GM19025 (cell line): ENCODE data around the gene ABCC9.

Experiments
- ATAC-seq: cut with Tn5 transposase; IDR thresholded peaks from one replicate; pipeline ENCODE4 v1.9.1; 2021; ENCODE audit warnings: mild to moderate bottlenecking, low read depth, moderate library complexity; ENCODE audit not compliant: unreplicated experiment

ABCC9 gene

DNA sequence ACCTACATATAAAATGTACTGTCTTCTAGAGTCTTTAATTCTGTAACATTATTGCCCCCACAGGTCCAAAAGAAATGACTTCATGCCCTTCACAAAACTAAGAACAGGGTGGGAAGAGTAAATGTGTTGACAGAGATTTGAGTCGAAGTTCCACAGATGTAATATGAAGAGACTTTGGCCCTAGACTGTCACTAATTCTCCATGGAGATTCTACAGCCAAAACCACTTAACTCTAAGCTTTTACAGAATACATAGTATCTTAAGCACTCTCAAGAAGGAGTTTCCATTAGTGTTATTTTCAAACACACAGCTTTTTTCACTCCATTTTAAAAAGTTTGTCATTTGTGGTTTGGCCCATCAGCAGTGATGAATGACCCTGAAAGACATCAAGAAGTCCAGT lies 56.3 kb downstream of the ABCC9 start:
- ATAC-seq = no peak

DNA sequence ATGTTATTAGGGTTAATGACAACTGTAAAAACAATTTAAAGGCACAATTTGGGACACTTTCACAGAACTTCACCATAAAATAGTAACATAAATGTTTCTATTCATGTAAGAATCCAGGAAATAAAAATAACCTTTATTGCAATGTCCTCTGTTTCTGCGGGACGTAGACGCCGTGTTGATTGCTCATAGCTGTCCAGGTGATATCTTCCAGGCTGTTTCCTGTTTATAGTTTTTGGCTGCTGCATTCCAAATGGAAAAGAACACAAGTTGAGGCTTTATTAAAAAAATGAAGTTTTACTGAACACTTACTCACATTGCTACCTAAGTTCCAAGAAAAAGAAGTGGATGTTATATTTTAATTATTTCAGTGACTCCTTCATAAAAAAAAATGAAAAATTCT lies 58.6 kb downstream of the ABCC9 start:
- ATAC-seq = no peak

DNA sequence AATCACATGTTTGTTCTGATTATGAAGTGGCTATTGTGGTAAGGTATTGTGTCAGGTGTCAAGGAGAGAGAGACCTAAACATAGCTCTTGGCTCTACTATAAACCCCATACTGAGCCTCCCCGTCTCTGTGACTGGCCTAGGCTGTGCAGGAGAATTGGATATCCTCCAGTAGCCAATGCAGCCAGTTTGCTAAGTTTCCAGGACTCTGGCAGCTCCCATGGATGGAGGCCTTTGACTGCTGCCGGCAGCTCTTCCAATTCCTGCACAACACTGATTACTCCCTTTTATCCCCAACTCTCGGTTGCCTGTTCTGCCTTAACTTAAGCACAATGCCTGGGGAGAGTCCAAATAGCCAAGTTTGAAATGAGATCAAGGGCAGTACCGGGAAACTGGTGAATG lies 59.3 kb downstream of the ABCC9 start:
- ATAC-seq = no peak

DNA sequence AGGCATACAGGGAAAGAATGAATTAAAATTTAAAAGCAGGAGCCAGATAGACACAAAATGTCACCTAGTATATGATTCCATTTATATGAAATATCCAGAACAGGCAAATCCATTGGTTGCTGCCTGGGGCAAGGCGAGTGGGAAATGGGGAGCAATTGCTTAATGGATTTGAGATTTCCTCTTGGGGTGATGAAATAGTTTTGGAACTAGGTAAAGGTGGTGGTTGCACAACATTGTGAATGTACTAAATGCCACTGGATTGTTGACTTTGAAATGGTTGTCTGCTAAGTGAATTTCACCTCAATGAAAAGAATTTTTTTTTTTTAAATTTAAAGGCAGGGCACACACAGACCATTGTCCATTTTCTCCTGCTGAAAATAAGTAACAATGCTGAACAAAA lies 61.9 kb downstream of the ABCC9 start:
- no peak for ATAC-seq

DNA sequence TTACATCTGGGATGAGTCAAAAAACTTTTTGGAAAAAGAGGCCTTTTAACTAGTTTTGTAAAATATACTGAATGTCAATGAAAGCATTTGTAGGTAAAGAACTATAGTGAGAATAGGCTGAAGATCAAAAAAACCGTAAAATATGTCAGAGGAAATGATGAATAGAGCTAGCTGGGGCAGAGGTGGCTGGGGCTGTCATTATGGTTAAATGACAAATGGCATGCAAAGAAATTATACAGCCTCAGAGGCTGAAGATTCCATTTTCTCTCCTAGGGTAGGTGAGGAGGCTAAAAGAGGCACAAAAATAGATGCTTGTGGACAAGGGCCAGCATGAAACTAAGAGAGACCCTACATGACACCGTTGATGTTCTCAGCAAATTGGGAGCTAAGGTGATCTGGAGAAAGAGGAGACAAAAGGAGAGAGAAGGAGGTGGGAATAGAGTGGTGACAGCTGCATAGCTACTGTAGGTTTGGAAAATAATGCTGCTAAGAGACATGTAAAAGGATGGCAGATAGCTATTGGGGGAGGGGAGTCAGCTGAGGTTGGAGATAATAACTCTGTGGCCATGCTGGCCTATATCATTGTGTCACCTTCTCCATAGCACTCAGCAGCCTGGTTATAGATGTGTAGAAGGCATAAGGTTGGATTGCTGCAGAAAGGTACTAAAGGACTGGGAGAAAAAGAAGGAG lies 63.8 kb downstream of the ABCC9 start:
- no peak for ATAC-seq

DNA sequence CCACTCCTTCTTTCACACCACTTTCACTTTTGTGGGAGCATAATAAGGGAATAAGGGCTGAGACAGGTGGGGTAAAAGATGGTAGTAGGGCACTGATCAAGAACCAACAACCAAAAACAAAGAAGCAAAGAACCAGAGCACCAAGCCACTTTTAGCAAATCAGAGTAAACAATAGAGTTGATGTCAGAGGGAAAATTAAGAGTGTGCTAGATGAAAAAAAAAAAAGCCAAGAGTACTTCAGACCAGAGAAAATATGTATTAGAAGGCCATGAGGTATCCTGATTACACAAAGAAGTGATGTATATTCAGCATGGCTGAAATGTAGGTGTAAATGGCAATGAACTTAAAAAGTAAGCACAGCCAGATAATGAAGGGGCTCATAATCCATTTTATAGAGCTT lies 75.4 kb downstream of the ABCC9 start:
- ATAC-seq = no peak

DNA sequence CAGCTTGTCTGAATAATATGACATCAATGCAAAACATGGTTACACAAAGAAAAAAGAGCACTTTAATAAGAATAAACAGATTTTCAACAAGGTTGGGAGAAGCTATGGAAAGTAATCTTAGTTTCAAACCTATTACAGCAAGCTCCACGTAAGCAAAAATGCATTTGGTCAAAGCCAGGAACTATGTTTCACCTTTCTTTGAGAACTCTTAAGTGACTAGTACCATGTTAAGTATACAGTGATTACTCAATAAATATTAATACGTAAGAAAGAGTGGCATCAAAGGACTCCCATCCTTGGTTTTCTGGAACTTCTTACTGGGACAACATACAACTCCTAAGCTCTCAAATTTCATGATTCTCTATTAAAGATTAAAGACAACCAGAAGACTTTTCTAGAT lies 80.7 kb downstream of the ABCC9 start:
- no peak for ATAC-seq

DNA sequence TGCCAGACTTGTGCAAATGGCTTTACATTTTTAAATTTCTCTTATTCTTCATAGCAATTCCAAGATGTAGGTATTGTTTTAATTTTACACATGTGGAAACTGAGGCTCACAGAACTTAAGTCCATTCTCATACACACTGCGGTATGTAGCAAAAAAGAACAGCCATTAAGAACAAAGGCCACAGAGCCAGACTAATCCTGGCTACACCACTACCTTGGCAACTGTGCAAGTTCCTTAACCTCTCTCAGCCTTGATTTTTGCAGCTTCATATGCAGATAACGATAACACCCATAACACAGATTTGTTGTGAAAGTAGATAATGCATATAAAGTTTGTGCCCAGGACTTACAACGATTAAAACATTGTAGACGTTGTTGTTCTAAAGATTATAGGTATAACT lies 81.1 kb downstream of the ABCC9 start:
- no peak for ATAC-seq

DNA sequence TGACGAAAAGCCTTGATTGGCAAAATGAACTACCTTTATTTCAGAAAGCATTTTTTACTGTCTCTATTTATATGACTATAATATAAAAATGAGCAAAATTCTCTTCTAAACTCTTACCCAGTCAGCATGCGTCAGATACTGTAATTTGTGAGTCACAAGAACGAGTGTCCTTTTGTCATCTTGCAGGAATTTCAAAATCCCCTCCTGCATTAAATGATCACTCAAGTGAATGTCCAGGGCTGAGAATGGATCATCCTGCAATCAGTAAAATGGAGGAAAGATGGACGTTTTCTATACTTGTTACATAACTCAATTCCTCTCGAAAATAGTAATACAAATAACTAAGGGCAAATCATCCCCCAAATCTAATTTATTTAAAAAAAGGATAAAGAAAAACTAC lies 89.0 kb downstream of the ABCC9 start:
- no peak for ATAC-seq

DNA sequence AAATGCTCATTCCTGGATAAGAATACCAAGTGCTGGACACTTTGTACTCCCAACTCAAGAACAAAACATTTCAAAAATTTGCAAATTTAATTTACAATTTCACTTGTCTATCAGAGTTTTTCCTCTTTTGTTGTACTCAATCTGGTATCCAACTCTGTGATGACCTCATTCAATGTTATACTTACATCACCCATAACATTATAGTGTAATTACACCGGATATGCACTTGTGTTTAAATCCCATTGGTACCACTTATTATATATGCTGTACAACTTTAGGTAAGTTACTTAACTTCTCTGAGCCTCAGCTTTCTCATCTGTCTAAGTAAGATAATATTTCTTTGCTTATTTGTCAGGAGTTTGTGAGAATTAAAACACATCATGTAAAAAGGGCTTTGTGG lies 90.1 kb downstream of the ABCC9 start:
- ATAC-seq = no peak

DNA sequence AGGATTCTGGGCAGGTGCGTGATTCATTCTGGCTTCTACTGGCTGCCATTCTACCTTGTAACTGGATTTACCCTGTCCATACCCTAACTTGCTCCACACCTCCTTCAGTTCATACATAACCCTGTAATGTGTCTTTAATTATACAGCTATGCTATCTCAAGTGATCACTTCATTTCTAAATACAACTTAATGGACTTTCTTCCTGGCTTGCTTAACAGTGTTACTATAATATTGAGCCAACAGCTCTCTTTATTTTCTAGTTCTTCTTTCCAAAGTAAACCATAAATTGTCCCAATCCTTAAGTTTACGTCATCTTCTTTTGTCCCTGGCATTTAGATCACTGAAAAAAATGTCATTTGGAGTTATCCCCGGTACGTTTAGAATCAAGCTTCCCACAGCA lies 90.8 kb downstream of the ABCC9 start:
- no peak for ATAC-seq

DNA sequence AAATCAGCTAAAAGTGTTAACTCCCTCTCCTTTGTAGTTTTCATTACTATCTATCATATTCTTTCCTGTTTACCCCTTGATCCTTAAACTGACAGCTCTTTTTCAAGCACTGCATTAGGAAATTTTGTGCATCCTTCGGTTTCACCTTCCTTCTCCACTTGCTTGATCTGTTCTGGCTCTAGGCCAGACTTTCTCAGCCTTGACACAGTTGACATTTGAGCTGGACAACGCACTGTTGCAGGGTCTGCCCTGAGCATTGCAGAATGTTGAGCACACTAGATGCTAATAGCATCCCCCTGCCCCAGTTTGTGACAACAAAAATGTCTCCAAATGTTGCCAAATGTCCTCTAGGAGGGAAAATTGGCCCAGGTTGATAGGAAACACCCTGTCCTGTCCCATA lies 91.3 kb downstream of the ABCC9 start:
- no peak for ATAC-seq

DNA sequence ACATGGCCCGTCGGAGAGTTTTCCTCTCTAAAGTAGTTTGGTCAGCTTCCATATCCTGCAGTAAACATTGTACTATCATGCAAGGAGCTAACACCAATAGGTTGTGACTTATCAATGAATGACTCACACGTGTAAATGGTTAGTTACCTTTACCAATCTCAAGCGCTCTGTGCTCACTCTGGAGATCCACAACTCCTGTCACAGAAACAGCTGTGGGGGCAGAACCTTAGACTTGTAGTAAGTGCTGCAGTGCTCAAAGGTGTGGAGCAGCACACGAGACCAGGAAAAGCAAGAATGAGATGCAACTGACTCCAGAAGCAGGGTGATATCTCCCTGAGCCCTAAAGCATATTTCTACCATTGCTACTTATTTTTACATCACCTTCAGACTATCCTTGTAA lies 93.0 kb downstream of the ABCC9 start:
- no peak for ATAC-seq

DNA sequence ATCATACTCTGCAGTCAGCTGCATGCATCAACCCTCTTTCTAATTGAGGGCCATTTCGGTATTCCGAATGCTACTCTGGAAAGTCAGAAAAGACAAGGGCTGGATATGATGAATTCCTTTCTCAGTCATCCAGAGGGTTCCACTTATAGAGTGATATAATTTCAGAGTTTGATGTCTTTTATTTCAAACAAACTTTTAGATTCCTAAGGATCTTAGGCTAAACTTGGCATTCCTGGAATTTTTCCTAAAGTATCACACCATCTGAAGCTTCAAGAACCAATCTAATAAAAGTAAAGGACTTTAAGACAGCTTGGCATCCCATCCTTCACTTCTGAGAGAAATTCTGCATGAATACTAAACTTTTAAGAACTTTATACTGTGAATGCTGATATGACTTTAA lies 97.4 kb downstream of the ABCC9 start:
- no peak for ATAC-seq

DNA sequence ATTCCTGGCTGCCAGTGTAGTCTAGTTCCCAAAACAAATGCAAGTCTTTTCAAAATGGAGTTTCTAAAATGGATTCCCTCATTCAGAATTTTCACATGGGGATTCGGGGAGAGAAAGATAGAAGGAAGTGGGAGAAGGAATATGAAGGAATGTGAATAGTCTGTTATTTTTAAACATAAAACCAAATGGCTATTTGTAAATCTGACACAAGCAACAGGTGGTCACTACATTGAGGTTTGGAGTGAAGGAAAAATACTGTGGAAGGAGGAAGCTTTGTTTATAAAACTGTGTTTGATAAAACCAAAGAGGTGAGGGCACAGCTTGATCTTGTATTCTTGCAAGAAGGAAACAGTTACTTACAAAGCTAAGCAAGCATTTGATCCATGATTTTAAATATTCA lies 101.5 kb downstream of the ABCC9 start:
- no peak for ATAC-seq

DNA sequence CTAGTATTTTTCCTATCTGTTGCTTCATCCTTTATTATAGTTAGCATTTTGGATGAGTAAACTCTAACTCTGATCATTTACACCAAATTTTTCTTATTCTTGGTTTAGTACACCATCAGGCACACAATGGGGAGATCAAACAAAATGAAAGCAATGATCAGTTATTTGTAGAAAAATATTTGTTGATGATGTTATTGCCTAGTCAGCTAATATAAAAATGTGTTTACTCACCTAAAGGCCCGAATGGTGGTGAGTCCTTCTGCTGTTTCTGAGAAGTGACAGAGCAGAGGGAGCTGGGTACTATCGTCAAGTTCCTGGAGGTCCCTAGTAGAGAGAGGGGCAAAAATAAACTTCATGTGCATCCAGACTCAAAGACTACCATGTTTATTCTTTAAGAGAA lies 103.4 kb downstream of the ABCC9 start:
- no peak for ATAC-seq

DNA sequence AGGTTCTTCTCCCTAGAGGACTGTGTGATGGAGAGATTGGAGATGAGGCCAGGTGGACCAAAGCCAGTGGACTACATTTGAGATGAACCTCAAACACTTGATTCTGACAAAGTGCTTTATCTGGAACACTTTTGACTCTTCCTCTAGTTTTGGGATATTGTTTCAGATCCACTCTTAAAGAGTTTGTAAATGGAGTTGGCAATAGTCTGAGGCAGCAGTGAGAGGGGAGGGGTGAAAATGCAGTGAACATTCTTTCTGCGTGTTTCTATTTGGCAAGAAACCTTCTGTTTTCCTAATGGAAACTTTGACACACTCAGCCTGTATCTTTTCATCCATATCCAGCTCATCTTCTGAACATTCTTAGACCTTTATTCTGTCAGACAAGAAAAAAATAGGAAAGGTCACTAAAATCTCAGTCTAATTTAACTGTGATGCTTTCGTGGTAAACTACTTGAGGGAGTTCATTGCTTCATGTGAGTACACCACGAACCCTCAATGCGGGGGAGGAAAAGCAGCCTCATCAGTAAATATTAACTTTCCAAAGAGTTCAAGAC lies 109.4 kb downstream of the ABCC9 start:
- no peak for ATAC-seq

DNA sequence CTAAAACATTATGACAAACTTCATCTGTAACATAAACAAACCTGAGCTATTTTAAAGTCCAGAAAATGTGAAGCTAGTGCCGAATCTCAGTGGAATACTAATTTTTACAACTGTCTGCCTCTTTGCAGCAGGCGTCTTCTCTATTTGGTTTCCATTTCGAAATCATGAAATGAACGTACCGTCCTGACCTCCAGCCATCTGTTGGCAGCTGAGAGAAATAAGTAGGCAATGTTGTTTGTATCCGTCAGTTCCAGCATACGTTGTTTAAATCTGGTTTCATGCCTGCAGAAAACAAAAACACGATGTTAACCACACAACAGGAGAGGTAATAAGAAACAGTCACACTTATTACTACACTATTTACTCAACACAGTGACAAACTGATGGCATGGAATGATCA lies 112.4 kb downstream of the ABCC9 start:
- ATAC-seq = no peak

DNA sequence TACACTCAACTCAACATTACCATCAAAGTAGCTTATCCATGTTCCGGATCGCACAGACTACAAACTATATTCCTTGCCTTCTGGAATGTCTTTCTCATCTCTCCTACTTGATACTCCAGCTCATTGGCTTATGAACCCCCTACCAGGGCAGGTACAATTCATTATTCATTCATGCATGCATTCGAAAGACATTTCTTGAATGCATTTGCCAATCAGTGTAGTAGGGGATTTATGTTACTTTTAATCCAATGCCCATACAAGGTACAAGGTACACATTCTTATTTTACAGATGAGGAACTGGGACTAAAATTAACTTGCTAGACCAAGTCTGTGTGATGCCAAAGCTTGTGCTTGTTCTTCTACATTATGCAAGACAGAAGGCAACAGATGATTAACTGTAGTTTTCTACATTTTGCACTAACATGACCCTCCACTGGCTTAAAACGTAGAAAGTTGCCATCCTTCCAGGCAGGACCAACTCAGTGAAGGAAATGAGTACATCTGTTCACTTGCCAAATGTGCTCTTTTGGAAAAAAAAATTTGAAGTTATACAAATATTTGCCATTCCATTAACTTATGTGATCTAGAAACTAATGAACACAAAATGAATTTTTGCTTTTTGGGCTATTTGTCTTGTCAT lies 113.0 kb downstream of the ABCC9 start:
- ATAC-seq = no peak

DNA sequence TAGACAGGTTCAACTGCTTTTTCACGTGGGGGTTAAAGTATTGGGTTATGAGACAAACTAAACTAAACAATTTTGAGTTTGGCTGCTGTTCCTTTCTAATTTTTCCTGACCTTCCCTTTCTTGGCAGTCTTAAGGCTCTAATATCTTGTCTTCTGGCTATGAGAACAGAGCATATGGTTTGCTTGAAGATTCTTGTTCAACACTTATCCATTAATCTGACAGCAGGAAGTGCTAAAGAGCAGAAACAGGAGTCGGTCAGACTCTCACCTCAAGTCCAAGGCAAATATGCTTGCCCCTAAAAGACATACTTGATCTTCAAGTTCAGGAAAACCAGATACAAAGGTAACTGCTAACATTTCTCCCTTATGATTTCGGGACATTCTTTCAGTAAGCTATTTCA lies 114.1 kb downstream of the ABCC9 start:
- ATAC-seq = no peak

DNA sequence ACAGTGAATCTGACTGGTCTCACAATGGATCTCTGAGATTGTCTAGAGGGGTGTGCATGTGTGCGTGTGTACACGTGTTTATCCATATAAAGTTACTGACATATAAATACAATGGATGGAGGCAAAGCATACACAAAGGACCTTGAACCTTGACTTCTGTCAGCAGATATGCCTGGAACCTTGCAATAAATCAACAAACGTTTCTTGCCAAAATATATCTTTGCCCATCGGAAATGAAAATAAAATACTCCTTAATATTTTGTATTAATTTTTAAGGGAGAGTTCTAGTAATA lies 114.7 kb downstream of the ABCC9 start:
- ATAC-seq = no peak

DNA sequence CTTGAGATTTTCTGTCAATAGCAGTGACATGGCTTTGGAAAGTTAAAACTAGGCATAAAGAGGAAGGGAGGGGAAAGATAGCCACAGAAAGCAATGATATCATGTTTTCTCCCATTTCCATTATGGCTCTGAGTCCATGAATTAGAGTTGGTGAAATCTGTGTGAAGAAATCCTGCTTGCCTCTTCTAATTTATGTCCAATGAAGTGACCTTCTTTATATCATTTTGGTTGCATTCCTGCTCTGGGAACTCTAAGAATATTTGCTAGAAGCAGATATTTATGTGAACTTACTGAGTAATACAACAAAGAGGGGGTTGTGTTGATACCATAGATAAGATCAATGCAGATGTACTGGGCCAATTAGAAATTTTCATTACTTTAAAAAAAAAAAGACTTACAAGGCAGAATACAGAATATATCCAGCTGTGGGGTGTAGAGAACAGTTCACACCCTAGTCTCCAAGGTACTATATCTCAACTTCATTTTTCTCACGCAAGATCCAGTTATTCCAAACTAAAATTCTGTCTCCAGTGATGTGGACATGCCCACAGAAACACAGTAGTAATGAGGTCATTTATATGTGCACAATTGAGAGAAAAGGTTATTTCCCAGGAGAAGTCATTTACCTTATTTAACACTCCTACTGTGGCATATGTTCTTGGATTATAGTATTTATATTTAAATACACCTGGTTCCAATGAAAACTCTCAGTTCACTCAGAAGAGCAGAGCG lies 115.2 kb downstream of the ABCC9 start:
- ATAC-seq = no peak
